Measurements from ENCODE around the gene ANKRD13B.
A peak's percentile ranks its signal among the peaks of the same experiment; 100 is the strongest.

ANKRD13B gene

DNA sequence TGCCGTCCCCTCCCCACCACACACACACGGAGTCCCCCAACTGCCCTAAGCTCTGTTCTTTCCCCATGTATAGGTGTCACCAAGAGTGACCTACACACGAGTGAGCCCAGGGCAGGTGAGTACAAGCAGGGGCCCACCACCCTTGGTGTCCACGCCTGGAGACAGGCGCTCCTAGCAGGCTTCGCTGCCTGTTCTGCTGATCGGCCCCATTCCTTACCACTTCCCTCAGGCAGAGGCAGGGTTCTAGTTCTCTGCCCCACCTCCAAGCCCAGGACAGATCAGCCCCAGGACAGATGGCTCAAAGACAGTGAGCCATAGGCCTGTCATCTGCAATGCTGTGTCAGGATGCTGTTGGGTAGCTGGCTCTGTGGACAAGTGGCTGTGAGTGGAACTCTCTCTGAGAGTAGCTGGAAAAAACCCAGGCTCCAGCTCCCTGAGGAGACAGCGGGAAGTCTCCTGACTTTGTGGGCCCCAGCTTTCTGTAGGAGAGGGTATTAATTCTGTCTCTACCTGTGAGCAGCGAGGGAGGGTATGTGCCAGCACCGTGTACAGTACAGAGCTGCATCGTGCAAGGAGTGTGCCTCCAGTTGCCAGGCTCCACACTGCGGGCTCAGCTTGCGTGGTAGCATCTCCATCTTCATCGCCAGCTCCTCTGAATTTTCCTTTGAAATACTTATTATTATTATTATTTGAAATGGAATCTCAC, 23.5 kb upstream of the ANKRD13B start:
- no peak for DNase-seq

DNA sequence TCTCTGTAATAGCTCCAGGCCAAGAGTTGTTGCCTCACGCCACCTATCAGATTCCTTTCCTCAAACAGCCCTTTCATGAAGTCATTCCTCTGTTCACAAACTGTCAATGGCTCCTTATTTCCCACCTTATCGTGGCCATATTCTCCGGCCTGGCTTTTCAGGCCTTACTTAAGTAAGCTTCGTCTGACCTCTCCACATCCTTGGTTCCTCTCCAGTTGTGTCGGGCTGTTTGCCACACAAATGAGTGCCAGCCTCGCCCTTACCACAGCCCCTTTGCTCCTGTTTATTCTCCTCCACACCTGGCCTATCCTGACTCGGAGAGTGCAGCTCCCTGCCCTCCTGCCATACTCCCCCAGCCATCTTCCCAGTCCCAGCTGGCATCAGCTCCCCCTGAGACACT, 22.4 kb upstream of the ANKRD13B start:
- no peak for DNase-seq

GRCh38 chr17:29571486-29571882, 21.4 kb upstream of the ANKRD13B start:
- DNase-seq = no peak

- no peak for DNase-seq
Measured at GRCh38 chr17:29571883-29572681, 20.9 kb upstream of the ANKRD13B start.

DNA sequence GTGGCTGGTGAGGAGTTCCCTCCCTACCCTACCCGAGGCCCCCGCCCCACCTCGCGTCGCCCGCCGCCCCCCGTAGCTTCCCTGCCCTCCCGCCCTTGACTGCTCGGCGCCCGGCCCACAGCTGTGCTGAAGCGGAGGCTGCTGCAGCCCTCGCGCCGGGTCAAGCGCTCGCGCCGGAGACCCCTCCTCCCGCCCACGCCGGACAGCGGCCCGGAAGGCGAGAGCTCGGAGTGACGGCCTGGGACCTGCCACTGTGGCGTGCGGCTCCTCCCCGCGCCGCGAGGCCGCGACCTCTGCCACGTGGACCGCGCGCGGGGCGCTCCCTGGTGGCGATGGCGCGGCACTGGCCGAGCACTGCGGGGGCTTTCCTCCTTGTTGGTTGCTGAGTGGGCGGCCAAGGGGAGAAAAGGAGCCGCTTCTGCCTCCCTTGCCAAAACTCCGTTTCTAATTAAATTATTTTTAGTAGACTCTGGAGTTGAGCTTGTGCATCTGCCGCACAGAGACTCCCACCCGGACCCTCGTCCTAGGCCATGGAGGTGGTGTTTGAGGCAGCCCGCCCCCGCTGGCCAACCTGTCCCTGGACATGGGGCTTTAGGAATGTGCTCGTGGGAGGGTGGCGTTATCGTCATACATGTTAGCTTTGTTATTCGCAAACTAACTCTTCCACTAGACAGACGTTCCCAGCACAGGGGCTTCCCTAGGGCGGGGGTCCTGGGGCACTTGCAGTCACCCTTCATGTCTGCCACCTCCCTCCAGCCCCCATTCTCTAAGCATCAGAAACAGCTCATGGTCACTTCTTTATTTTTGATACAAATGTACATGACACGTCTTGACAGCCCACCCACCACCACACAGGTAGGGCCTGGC, 20.0 kb upstream of the ANKRD13B start:
- DNase-seq = peak; percentile 36

DNA sequence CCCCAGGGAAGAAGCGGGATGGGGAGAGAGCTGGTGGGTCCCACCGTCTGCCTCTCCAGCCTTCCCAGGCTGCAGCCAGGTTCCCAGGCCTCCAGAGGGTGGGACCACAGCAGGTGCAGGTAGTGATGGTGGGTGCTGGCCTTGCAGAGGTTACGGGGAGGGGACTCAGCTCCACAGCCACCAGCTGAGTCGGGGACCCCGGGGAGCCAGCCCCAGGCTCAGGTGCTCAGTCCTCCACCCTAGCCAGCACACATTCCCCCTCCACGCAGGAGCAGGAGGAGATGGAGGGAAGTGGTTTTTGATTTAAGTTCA, 19.4 kb upstream of the ANKRD13B start:
- no peak for DNase-seq

DNA sequence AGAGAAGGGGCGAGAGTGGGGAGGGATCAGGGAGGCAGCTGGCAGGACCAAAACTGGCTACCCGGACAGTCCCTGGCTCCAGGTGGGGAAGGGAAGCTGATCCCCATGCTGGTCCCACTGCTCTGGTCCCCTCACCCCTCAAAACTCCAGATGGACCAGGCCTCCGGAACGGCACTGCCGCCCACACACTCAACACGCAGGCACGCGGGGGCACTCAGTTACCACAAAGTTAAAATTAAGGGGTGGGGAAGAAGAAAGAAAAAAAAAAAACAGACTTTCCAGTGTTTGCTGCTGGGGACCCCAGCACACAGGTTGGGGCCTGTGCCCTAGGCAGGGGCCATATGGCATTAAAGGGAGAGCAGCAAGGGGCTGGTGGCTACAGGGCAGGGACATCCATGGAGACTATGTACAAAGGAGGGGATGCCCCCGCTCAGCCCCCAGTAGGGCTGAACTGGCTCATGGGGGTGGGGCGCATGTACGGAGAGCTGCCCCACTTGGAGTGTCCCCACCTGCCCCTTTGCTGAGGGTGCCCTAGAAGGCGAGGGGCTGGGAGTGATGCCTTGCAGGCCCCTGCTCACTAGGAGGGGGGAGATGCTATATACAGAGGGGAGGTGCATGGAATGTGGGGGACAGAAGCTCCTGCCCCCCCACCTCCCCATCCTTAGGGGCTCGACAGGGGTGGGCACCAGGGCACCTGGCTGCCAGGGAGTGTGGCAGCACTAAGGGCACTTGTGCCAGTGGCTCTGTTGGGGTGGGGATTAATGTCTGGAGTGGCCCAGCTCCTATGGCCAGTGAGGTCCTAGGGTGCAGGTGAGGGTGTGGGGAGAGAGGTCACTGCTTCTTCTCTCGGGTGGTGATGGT, 18.8 kb upstream of the ANKRD13B start:
- DNase-seq = no peak

- no peak for DNase-seq
Measured at GRCh38 chr17:29574732-29575510, 18.0 kb upstream of the ANKRD13B start.

GRCh38 chr17:29575511-29576213, 17.3 kb upstream of the ANKRD13B start:
- DNase-seq = no peak

DNA sequence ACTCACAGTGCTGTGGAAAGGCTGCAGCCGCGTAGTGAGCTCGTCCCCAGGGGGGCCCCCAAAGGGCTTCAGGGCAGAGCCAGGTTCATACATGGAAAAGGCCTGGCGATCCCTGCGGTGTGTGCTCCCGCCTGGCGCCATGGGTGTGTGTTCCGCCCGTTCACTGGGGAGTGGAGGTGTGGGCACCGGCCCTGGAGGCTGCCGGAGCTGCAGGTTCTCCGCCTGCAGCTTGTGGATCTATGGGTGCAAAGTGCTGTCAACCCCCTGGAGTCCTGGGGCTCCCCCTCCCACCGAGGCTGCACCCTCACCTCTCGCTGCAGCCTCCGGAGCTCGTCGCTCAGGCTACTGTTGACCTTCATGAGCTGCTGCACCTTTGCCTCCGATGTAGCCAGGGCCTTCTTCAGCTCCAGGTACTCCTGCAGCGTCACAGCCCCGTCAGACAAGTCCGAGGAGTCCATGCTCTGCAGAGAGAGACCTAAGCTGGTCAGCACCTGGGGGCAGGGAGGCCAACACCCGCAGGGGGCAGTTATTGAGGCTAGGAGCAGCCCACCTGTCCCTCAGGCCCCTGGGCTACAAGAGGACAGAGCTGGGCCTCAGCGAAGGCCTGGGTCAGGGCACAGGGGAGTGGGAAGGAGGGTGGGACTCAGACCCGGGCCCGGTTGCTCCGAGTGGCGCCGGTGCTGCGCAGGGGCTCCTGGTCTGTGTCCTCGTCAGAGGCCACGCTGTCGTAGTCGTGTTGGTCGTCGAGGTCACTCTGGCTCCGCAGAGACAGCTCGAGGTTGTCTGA, 16.5 kb upstream of the ANKRD13B start:
- no peak for DNase-seq

DNA sequence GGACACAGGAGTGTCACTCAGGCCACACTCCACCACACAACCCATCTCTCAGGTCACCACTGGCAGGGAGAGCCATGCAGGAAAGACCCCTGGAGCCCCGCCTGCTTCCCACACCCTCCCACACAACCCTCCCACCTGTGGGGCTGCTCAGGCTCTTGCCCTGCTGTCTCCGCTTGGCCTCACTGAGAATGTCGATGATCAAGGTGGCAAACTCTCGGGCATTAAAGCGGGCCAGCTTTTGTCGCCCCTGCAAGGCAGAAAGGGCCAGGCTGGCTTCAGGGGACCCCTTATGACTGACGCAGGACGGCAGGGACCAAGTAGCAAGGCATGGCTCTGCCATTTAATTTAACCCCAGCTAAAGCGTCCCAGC, 15.9 kb upstream of the ANKRD13B start:
- no peak for DNase-seq

DNA sequence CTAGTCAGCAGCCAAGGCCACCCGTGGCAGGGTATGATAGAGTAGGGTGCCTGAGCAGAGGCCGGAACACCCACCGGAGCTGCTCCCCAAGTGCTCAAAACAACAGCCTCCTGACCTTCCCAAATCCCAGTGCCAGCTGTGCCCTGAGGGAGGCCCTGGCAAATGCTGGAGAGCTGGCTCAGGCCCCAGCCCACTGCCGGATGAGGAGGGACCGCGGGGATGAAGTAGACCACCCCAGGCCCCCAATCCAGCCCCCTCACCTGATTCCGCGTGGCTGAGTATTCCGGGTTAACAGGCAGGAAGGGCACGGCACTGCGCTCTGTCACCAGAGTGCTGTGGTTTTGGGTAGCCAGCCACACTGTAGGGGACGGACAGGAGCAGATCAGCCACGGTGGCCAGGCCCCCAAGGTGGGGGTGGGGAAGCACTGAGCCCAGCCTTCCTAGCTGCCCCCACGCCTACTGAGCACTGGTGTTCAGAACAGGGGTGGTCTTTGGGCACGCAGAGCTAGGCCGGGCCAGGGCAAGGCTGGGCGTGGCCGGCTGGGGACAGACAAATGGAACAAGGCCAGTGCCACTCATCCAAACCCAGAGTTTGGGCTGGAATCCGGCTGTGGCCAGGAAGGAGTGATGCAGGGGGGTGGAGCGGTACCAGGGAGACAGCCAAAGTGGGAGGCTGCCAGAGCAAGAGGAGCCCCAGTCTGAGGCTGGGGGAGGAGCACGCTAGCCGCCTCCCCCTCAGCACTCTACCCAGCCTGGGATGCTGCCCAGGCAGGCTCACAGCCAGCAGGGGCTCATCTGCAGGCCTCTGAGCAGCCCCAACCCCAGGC, 15.3 kb upstream of the ANKRD13B start:
- DNase-seq = no peak

- no peak for DNase-seq
Measured at GRCh38 chr17:29578626-29579485, 14.1 kb upstream of the ANKRD13B start.

- peak; percentile 88 for DNase-seq
Measured at GRCh38 chr17:29579866-29580771, 12.8 kb upstream of the ANKRD13B start.

DNA sequence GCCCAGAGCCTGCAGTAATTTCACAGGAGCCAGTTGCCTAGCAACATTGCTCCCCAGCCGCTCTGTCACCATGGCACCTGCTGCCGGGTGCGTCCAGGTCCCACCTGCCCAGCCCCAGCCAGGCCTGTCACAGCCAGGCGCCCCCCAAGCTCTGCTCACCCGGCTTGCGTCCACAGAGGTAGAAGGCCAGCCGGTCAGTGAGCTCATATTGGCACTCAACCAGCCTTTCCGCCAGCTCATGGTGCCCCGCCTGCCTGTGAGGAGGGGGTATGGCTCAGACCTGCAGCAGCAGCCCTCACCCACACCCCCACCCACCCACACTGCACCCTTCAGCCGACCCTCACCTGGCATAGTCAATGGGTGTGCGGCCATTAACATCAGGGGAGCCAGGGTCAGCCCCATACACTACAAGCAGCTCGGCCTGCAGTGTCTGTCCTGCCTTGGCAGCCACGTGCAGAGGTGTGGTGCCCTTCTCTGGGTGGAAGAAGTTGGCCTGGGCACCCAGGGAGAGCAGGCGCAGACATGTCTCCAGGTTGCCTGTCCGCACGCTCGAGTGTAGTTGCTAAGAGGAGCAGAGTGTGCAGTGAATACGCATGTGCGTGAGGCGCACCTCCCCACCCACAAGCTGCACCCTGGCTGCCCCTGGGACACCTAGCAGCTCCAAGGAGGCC, 11.2 kb upstream of the ANKRD13B start:
- DNase-seq = no peak

DNA sequence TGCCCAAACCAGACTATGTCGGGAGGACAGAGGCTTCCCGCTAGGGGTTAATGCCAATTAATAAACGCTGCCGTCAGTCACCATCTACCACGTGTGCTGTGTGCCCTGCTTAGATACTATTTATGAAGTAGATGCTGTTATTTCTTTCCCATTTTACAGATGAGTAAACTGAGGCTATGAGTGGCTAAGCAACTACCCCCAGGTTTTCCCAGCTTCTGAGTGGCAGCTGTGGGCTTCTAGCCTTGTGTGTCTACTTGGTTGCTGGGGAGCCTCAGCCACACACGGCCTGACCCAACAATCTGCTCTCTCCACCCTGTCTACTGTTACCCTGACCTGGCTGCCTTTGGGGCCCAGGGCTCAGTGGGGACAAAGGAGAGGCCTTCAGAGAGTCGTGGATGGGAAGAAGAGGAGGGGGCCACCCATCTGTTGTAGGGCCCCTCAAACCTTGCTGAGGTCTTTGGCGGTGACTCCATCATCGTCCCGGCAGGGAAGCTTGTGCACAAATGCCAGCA, 10.6 kb upstream of the ANKRD13B start:
- DNase-seq = no peak
